Measurements from ENCODE around the gene LRRC8D.

The LRRC8D gene

GRCh38 chr1:89894210-89895201 lies 73.7 kb downstream of the LRRC8D start:
- DNase-seq, result no peak

GRCh38 chr1:89896105-89896942 lies 75.5 kb downstream of the LRRC8D start:
- no peak for DNase-seq

- DNase-seq, result no peak
Observed at GRCh38 chr1:89897347-89898133, 76.7 kb downstream of the LRRC8D start.

GRCh38 chr1:89898150-89898549 lies 77.3 kb downstream of the LRRC8D start:
- DNase-seq, result no peak

DNA sequence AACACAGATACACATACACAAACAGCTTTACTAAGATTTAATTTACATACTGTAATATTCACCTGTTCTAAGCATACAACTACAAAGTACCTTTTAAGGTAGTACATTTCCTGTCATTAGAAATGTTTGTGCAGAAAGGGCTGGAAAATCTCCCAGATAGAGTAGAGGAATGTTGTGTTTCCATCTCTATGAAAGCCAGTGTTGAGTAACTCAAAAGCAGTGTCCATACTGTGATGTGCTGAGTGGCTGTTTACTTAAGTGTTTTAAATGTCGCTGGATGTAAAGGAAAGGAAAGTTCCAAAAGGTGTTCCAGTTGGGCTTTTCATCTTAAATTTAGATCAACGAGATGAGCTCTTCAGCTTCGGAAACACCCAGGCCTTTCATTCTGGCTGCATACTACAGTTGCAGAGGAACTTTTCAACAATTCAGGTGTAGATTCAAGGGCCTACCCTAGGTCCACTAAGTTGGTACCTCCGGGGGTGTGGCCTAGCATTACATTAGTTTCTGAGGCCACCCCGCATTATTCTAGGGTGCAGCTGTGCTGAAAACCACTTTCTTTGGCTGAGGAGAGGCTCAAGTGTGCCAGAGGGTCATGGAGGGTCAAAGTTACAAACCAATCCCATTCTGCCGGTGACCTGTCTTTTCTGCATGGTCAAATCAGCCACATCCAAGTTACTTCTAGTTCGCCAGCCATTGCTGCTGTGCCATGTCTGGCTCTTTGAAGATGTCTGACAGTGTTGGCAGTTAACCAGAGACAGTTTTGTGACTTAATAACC lies 78.1 kb downstream of the LRRC8D start:
- no peak for DNase-seq

GRCh38 chr1:89900323-89900722 lies 79.5 kb downstream of the LRRC8D start:
- no peak for DNase-seq

- DNase-seq, result no peak
Observed at GRCh38 chr1:89900791-89901708, 80.2 kb downstream of the LRRC8D start.

- no peak for DNase-seq
Observed at GRCh38 chr1:89901957-89902669, 81.3 kb downstream of the LRRC8D start.

DNA sequence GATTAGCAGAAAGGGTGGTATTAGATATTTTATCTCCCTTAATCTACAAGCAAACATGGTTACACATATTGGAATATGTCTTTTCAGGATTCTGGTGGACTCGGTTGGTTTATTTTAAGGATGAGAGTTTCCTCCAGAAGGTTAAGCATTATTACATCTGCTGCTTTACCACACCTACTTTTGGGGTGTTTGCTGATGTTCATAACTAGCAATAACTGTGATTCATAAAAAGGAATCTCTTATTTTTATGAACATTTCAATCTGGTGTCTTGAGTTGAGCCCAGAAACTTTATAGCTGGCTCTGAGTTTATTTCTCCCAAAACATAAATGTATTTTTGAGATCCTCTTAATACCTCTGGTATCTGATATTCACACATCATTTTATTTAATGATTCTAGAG lies 82.7 kb downstream of the LRRC8D start:
- DNase-seq, result no peak

- DNase-seq, result no peak
Observed at GRCh38 chr1:89904219-89904980, 83.6 kb downstream of the LRRC8D start.

- DNase-seq, result no peak
Observed at GRCh38 chr1:89905395-89906058, 84.7 kb downstream of the LRRC8D start.

- DNase-seq, result no peak
Observed at GRCh38 chr1:89906088-89906487, 85.3 kb downstream of the LRRC8D start.

DNA sequence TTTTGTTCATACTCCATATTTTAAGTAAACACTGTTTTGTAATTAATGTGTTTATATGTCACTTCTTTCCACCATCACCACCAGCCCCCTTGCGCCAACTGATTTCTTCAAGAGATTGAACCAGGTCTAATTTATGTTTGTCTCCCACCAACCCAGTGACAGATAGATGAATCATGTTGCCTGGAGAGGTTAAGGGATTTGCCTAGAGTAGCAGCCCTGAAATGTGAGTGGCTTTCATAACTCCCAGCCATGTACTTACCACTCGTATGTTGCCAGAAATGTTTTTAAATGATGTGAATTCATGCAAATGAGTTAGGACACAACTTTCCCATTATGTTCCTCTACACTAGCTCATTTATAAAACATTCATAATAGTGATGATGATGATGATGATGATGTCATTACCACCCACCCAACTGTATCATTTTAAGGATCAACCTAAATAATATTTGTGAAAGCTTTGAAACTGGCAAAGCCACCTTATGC lies 86.9 kb downstream of the LRRC8D start:
- no peak for DNase-seq

GRCh38 chr1:89908273-89908671 lies 87.4 kb downstream of the LRRC8D start:
- DNase-seq, result no peak

GRCh38 chr1:89908672-89909436 lies 88.0 kb downstream of the LRRC8D start:
- DNase-seq, result no peak

- DNase-seq, result no peak
Observed at GRCh38 chr1:89910268-89910667, 89.4 kb downstream of the LRRC8D start.
